ENCODE measurements around the gene PACSIN1. TPM values are rescaled to one million over a fixed set of nuclear protein-coding genes. Genes with fewer than 3 reads are reported as not detected.

Gene PACSIN1
- polyA plus RNA-seq, 1 donor from 2014 or later, result 3.1 TPM

DNA sequence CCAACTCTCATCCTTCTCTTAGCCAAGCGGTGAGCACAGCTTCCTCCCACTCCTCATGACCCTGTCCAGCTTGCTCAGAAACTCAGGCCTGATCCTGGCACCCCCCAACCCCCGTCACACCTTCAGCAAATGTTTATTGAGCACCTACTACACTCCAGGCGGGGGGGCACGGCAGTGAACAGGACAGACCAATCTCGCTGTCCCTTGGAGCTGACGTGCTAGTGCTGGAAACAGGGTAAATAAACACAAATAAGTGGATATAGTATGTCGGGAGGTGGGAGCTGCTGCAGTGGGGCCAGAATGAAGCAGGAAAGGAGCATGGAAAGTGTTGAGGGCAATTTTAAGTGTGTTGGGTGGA, 97.6 kb downstream of the PACSIN1 start:
- Histone ChIP-seq H3K4me3 (ENCODE audit: low read length) (no peak overlapping the region), H3K36me3 (ENCODE audit: insufficient read depth, low read length) (no peaks in the 10 kb centered on the region), H3K4me2 (ENCODE audit: low read length) (no peak overlapping the region), H3K27me3 (ENCODE audit: insufficient read depth, low read depth, low read length) (no peaks in the 10 kb centered on the region), H3K9me3 (ENCODE audit: low read length) (no peaks in the 10 kb centered on the region), H2AFZ (ENCODE audit: low read depth, low read length) (no peak overlapping the region), H3F3A (ENCODE audit: insufficient read depth, low read length, poor library complexity, severe bottlenecking) (no peaks in the 10 kb centered on the region), H3K9ac (ENCODE audit: low read length) (no peak overlapping the region), H3K9me2 (ENCODE audit: insufficient read depth, low read length) (no peaks in the 10 kb centered on the region), H3K27ac (ENCODE audit: low read length) (no peak overlapping the region), H3K79me2 (replicated peaks; ENCODE audit: insufficient read depth, low read length) (no peaks in the 10 kb centered on the region), H4K20me1 (ENCODE audit: insufficient read depth) (no peaks in the 10 kb centered on the region)
- TF ChIP-seq POLR2AphosphoS5 (IDR thresholded peaks at IDR 0.05), result no peak
- no peak for TF ChIP-seq RAD21 (conservative IDR thresholded peaks at IDR 0.05)
- TF ChIP-seq MXI1 (conservative IDR thresholded peaks at IDR 0.05; ENCODE audit: poor library complexity, severe bottlenecking), result no peak
- no peak for TF ChIP-seq EP300 (conservative IDR thresholded peaks at IDR 0.05; ENCODE audit: poor library complexity, severe bottlenecking)
- TF ChIP-seq SMC3 (conservative IDR thresholded peaks at IDR 0.05; ENCODE audit: poor library complexity), result no peak
- TF ChIP-seq CTCF (IDR thresholded peaks at IDR 0.05; ENCODE audit: poor library complexity, severe bottlenecking), result no peak
- no peak for TF ChIP-seq TAF1 (IDR thresholded peaks at IDR 0.05; ENCODE audit: low read depth)
- TF ChIP-seq, protein P1, sequence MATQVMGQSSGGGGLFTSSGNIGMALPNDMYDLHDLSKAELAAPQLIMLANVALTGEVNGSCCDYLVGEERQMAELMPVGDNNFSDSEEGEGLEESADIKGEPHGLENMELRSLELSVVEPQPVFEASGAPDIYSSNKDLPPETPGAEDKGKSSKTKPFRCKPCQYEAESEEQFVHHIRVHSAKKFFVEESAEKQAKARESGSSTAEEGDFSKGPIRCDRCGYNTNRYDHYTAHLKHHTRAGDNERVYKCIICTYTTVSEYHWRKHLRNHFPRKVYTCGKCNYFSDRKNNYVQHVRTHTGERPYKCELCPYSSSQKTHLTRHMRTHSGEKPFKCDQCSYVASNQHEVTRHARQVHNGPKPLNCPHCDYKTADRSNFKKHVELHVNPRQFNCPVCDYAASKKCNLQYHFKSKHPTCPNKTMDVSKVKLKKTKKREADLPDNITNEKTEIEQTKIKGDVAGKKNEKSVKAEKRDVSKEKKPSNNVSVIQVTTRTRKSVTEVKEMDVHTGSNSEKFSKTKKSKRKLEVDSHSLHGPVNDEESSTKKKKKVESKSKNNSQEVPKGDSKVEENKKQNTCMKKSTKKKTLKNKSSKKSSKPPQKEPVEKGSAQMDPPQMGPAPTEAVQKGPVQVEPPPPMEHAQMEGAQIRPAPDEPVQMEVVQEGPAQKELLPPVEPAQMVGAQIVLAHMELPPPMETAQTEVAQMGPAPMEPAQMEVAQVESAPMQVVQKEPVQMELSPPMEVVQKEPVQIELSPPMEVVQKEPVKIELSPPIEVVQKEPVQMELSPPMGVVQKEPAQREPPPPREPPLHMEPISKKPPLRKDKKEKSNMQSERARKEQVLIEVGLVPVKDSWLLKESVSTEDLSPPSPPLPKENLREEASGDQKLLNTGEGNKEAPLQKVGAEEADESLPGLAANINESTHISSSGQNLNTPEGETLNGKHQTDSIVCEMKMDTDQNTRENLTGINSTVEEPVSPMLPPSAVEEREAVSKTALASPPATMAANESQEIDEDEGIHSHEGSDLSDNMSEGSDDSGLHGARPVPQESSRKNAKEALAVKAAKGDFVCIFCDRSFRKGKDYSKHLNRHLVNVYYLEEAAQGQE (IDR thresholded peaks at IDR 0.05; ENCODE audit: borderline replicate concordance), result no peak
- TF ChIP-seq EZH2 (IDR thresholded peaks at IDR 0.05; ENCODE audit: borderline replicate concordance, insufficient read depth, low read length, poor library complexity, severe bottlenecking), result no peak

GRCh38 chr6:34564181-34564580, 98.3 kb downstream of the PACSIN1 start:
- no peak overlapping the region for H3K4me2 ChIP-seq (ENCODE audit: low read length)
- H3K9ac ChIP-seq (ENCODE audit: low read length), result no peak overlapping the region

More at GRCh38 chr6:34564181-34564580, 98.3 kb downstream of the PACSIN1 start:
- no peaks in the 10 kb centered on the region for H3K27me3 ChIP-seq (ENCODE audit: insufficient read depth, low read depth, low read length)
- H3K36me3 ChIP-seq (ENCODE audit: insufficient read depth, low read length), result no peaks in the 10 kb centered on the region
- H3K79me2 ChIP-seq (replicated peaks; ENCODE audit: insufficient read depth, low read length), result no peaks in the 10 kb centered on the region
- TF ChIP-seq, protein P1 (IDR thresholded peaks at IDR 0.05; ENCODE audit: borderline replicate concordance), result no peak
- TF ChIP-seq POLR2AphosphoS5 (IDR thresholded peaks at IDR 0.05), result no peak
- TF ChIP-seq MXI1 (conservative IDR thresholded peaks at IDR 0.05; ENCODE audit: poor library complexity, severe bottlenecking), result no peak
- no peak for TF ChIP-seq SMC3 (conservative IDR thresholded peaks at IDR 0.05; ENCODE audit: poor library complexity)
- TF ChIP-seq RAD21 (conservative IDR thresholded peaks at IDR 0.05), result no peak
- TF ChIP-seq TAF1 (IDR thresholded peaks at IDR 0.05; ENCODE audit: low read depth), result no peak
- TF ChIP-seq EP300 (conservative IDR thresholded peaks at IDR 0.05; ENCODE audit: poor library complexity, severe bottlenecking), result no peak
- TF ChIP-seq CTCF (IDR thresholded peaks at IDR 0.05; ENCODE audit: poor library complexity, severe bottlenecking), result no peak
- no peak for TF ChIP-seq EZH2 (IDR thresholded peaks at IDR 0.05; ENCODE audit: borderline replicate concordance, insufficient read depth, low read length, poor library complexity, severe bottlenecking)
- H3K27ac ChIP-seq (ENCODE audit: low read length), result no peak overlapping the region
- no peak overlapping the region for H3K4me3 ChIP-seq (ENCODE audit: low read length)
- H3K9me3 ChIP-seq (ENCODE audit: low read length), result no peaks in the 10 kb centered on the region
- no peak overlapping the region for H2AFZ ChIP-seq (ENCODE audit: low read depth, low read length)
- no peaks in the 10 kb centered on the region for H4K20me1 ChIP-seq (ENCODE audit: insufficient read depth)
- H3F3A ChIP-seq (ENCODE audit: insufficient read depth, low read length, poor library complexity, severe bottlenecking), result no peaks in the 10 kb centered on the region
- no peaks in the 10 kb centered on the region for H3K9me2 ChIP-seq (ENCODE audit: insufficient read depth, low read length)
